CD4-positive, alpha-beta T cell treated with Interleukin-4 for 1 hour (primary cell): ENCODE data around the gene RAD51B.
"Not testable (repeated sequence)": the region's sequence is repeated elsewhere in the genome, so short reads cannot be mapped to it uniquely, and the experiment has no call there.

ENCODE experiments used
- DNase-seq, 2 donors: peaks; one replicate each; pipeline ENCODE4 v3.0.0-alpha.2; 2020 to 2022

The RAD51B gene

DNA sequence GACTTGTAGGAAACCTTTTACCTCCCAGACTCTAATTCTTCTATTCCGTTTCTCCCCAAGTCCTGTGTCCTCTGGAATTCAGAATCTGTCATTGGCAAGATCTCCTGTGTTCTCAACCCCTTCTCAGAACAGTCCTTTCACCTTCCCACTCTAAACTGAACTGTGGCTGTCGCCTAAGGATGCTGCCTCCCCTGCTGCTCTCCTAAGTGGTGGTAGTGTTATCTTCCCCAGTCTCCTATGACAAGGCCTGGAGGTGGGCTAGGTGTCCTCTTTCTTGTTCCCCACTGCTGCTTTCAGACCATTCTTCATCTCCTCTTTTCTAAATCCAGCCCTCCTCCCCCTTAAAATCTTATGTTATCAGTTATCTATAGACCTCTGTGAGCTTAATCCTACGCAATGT is 397.4 kb downstream of the RAD51B start:
- DNase-seq: no peak

DNA sequence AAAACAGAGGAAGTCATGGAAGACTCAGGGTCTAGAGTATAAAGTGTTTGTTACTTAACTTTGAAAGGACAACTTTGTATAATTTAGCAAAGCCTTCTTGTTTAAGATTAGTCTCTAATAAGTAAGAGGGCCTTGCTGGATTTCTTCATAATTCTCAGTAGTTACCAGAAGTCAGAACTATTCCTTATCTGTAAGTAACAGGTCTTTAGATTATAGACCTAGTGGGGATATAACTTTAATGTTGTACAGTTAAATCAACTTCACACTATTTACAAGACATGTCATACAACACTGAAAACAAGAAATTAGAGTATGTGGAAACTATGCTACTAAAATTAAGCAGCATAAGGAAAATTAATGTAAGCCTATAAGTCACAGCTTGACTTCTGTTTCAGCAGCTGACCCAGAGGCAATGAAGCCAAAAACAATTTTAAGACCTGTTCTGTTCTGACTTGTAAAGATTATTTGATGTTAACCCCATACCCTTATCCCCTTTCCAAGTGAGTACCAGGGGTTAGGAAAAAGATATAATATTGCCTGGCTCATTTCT is 398.3 kb downstream of the RAD51B start:
- DNase-seq: no peak

- no peak for DNase-seq
Measured at GRCh38 chr14:68219407-68219806, 399.8 kb downstream of the RAD51B start.

- DNase-seq: not testable (repeated sequence)
Measured at GRCh38 chr14:68221046-68221445, 401.5 kb downstream of the RAD51B start.

- no peak for DNase-seq
Measured at GRCh38 chr14:68222154-68222553, 402.6 kb downstream of the RAD51B start.

GRCh38 chr14:68222726-68223125 is 403.1 kb downstream of the RAD51B start:
- no peak for DNase-seq

GRCh38 chr14:68223631-68224030 is 404.1 kb downstream of the RAD51B start:
- no peak for DNase-seq

- DNase-seq: no peak
Measured at GRCh38 chr14:68225321-68225720, 405.7 kb downstream of the RAD51B start.

- no peak for DNase-seq
Measured at GRCh38 chr14:68226523-68226922, 406.9 kb downstream of the RAD51B start.

- no peak for DNase-seq
Measured at GRCh38 chr14:68228656-68229055, 409.1 kb downstream of the RAD51B start.

- DNase-seq: no peak
Measured at GRCh38 chr14:68229423-68230100, 410.0 kb downstream of the RAD51B start.

DNA sequence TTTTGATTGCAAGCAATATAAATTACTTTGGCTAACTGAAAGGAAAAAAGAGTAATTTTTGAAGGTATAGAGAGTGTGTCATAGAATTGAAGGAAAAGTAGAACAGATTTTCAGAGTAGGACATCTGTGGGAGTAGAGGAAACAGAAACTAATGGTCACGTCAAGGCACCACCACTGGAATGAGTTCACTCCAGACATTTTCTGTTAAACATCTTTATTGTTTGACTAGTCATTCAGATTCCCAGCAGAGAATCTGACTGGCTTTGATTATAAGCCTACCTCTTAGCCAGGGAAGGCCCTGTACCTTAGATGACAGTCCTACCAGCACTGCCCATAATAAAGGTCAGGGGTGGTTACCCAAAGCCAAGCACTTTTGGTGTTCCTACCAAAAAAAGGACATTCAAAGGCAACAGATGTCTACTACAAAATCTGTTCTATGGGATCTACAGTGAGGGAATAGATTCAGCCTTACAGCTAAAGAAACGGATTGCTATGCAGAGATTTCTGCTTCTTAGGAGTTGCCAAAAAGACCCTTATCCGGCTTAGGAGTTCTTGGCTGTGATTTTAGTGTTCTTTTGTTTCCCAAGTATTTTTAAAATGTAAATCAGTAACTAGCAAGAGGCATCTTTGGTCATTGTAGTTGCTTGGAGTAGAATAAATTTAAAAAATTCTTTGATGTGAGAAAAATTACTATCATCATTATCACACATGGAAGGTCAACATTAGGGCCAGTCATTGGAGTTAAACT is 410.8 kb downstream of the RAD51B start:
- DNase-seq: no peak

DNA sequence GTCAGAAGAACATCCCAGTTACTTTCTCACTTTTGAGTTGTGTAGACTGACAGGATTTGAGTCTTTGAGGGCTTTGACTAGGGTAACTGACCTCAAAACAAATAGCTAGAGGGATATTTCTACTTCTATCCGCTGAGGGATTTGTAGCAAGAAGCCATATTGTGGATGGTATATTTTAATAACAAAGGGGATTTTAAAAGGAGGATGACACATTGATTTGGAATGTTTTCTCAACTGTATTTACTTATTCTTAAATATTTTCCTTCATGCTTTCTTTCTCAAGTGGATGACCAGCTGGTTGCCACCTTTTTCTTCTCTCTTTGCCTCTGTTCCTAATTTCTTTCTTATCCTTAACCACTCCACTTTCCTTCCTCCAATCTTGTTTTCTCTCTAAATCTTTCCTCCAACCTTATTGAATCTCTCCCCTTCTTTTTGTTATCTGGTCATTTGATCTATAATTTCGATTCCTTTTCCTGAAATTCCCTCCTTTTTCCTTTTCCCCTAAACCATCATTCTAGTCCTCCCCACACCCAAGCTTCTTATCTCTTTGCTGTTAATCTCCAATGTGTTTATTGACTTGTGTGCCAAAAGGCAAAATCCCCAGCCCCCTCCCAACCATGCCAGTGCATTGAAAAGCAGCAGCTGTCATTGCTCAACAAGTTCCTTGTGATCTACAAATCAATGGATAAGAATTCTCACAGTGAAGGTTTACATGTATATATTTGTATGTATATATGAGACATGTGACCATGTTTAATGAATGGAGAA is 411.6 kb downstream of the RAD51B start:
- DNase-seq: no peak

DNA sequence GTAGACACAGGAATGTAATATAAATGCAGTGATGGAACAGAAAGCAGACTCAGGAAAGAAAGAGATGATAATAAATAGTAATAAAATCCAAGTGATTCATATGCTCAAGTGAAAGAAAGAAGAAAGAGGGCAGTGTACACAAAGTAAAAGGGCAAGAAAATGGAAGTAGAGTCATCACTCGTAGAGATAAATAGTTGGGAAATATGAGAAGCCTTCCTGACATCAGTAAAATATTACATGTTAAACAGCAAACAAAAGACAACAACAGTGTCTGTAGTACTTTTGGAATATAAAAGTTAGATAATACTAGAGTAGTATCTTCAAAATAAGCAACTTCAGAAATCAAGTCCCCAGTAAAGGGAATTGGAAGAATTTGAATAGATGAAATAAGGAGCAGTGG is 412.3 kb downstream of the RAD51B start:
- DNase-seq: no peak

GRCh38 chr14:68232300-68233055 is 412.9 kb downstream of the RAD51B start:
- DNase-seq: no peak

- no peak for DNase-seq
Measured at GRCh38 chr14:68233101-68233784, 413.7 kb downstream of the RAD51B start.

DNA sequence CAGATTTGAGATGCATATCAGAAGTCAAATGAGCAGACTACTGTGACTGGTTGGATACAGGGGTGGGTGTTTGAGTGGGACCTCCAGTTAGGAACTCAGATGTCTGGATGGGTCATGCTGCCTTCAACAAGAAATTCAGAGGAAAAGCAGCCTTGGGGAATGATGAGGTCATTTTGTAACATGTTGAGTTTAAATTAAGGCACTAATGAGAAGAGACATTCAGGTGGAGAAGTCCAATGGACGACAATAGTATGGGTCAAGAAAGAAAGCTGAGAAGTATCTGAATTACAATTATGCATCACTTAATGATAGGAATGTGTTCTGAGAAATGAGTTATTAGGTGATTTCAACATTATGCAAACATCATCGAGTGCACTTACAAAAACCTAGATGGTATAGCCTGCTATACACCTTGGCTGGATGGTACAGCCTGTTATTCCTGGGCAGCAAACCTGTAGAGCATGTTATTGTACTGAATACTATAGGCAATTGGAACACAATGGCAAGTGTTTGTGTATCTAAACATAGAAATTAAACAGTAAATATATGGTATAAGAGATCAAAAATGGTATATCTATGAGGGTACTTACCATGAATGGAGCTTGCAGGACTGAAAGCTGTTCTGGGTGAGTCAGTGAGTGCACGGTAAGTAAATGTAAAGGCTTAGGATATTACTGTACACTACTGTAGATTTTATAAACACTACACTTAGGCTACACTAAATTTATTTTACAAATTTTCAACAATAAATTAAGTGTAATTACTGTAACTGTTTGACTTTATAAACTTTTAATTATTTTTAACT is 414.7 kb downstream of the RAD51B start:
- no peak for DNase-seq

DNA sequence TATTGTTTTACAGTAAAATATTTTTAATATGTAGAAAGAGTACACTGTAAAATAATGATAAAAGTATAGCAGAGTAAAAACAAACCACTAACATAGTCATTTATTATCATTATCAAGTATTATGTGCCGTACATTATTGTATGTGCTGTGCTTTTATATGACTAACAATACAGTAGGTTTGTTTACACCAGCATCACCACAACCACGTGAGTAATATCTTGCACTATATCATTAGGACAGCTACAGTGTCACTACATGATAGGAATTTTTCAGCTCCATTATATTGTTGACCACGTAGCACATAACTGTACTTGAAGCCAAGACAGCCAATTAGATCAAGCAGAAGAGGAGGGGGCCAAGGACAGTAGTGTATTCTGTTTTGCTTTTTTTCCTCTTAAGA is 415.4 kb downstream of the RAD51B start:
- DNase-seq: no peak

- DNase-seq: no peak
Measured at GRCh38 chr14:68236582-68237458, 417.2 kb downstream of the RAD51B start.

- DNase-seq: no peak
Measured at GRCh38 chr14:68238551-68238950, 419.0 kb downstream of the RAD51B start.
